GM21447 (cell line): Measurements from ENCODE around the gene SIRT3.
"Not testable (repeated sequence)": the region's sequence is repeated elsewhere in the genome, so short reads cannot be mapped to it uniquely, and the experiment has no call there.

Experiments
- ATAC-seq: cut with Tn5 transposase; IDR thresholded peaks from one replicate; pipeline ENCODE4 v1.9.1; 2021; ENCODE audit not compliant: unreplicated experiment

SIRT3 gene

DNA sequence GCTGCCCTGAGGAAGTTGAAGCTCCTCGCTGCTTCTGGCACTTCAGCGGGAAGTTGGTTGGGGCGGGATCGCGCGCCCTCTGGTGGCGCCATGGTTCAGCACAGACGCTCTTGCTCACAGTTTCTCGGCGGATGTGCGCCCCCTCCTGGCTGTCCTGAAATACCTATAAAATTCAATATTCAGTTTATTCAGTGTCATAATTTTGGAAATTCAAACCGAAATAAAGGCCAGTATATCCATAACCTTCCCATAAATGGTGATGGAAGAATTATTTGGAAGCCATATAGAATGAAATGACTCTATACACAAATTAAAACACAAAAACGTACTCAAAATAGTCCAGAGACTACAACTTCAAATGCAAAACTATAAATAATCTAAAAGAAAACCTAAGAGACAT lies 55.9 kb downstream of the SIRT3 start:
- not testable (repeated sequence) for ATAC-seq
